ENCODE measurements around the gene USP1. TPM values are rescaled to one million over a fixed set of nuclear protein-coding genes. Genes with fewer than 3 reads are reported as not detected.

The USP1 gene
- total RNA-seq, 2 donors from 2014 or later = 14.9 to 16.2 TPM

DNA sequence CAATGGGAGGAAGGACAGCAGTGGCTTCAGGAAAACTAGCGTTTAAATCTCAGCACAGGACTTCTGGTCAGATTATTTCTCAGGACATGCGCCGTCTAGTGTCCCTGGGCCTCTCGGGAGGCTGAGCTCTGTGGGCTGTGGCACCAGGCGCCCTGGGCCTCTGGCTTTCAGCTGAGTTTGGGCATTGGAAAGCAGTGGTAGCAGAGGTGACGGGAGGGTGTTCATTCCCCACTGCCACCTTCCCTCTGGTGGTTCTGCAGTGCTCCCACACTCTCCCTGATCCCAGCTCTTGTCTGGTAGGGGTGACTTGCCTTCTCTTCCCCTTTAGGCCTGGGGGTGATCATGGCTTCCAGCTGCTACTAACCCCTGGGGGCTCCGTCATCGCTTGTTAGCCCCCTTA lies 42.2 kb upstream of the USP1 start:
- TF ChIP-seq, protein P1, sequence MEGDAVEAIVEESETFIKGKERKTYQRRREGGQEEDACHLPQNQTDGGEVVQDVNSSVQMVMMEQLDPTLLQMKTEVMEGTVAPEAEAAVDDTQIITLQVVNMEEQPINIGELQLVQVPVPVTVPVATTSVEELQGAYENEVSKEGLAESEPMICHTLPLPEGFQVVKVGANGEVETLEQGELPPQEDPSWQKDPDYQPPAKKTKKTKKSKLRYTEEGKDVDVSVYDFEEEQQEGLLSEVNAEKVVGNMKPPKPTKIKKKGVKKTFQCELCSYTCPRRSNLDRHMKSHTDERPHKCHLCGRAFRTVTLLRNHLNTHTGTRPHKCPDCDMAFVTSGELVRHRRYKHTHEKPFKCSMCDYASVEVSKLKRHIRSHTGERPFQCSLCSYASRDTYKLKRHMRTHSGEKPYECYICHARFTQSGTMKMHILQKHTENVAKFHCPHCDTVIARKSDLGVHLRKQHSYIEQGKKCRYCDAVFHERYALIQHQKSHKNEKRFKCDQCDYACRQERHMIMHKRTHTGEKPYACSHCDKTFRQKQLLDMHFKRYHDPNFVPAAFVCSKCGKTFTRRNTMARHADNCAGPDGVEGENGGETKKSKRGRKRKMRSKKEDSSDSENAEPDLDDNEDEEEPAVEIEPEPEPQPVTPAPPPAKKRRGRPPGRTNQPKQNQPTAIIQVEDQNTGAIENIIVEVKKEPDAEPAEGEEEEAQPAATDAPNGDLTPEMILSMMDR (IDR thresholded peaks at IDR 0.05) = no peak
- no peaks in the 10 kb centered on the region for H3K9me3 ChIP-seq
- no peaks in the 10 kb centered on the region for H3K27me3 ChIP-seq
- no peaks in the 10 kb centered on the region for H3K36me3 ChIP-seq
- H3K4me1 ChIP-seq = no peaks in the 10 kb centered on the region
- DNase-seq (ENCODE audit: low spot score) = no peak
- H3K4me3 ChIP-seq = no peak overlapping the region
- H3K27ac ChIP-seq = no peak overlapping the region

DNA sequence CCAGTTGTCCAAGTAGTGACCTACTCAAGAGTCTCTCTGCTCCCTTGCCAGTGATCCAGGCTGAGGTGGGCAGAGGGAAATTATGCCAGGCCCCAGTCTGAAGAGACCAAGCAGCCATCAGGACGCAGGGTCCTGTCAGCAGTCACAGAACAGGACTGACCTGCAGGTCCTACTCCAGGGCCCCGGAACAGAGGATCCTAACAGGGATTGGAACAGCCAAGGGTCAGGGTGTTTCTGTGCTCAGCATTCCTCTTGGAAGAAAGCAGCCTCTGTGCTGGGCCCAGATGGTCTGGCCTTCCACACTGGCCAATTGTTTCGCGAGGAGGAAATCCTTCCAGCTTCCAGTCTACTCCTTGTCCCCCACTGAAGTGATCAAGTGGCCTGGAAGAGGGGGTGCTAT lies 41.6 kb upstream of the USP1 start:
- no peak overlapping the region for H3K27ac ChIP-seq
- H3K4me1 ChIP-seq = no peaks in the 10 kb centered on the region
- no peak overlapping the region for H3K4me3 ChIP-seq
- no peak for DNase-seq (ENCODE audit: low spot score)
- TF ChIP-seq, protein P1 (IDR thresholded peaks at IDR 0.05) = no peak
- no peaks in the 10 kb centered on the region for H3K36me3 ChIP-seq
- no peaks in the 10 kb centered on the region for H3K9me3 ChIP-seq
- no peaks in the 10 kb centered on the region for H3K27me3 ChIP-seq

- H3K27me3 ChIP-seq = no peaks in the 10 kb centered on the region
- H3K27ac ChIP-seq = no peak overlapping the region
- no peak overlapping the region for H3K4me3 ChIP-seq
Measured at GRCh38 chr1:62396871-62397270, 40.0 kb upstream of the USP1 start.

GRCh38 chr1:62397301-62397700 lies 39.5 kb upstream of the USP1 start:
- no peaks in the 10 kb centered on the region for H3K4me1 ChIP-seq
- H3K27ac ChIP-seq = no peak overlapping the region
- no peaks in the 10 kb centered on the region for H3K9me3 ChIP-seq
- H3K27me3 ChIP-seq = no peaks in the 10 kb centered on the region
- no peak overlapping the region for H3K4me3 ChIP-seq
- TF ChIP-seq, protein P1 (IDR thresholded peaks at IDR 0.05) = no peak
- no peaks in the 10 kb centered on the region for H3K36me3 ChIP-seq
- no peak for DNase-seq (ENCODE audit: low spot score)

More at GRCh38 chr1:62396871-62397270, 40.0 kb upstream of the USP1 start:
- Histone ChIP-seq H3K9me3 (no peaks in the 10 kb centered on the region), H3K4me1 (no peaks in the 10 kb centered on the region), H3K36me3 (no peaks in the 10 kb centered on the region)
- DNase-seq (ENCODE audit: low spot score) = no peak
- TF ChIP-seq, protein P1 (IDR thresholded peaks at IDR 0.05) = no peak

GRCh38 chr1:62398377-62398776 lies 38.5 kb upstream of the USP1 start:
- Histone ChIP-seq H3K4me3 (no peak overlapping the region), H3K27ac (no peak overlapping the region), H3K36me3 (no peaks in the 10 kb centered on the region), H3K27me3 (no peaks in the 10 kb centered on the region), H3K4me1 (no peaks in the 10 kb centered on the region), H3K9me3 (no peaks in the 10 kb centered on the region)
- TF ChIP-seq, protein P1 (IDR thresholded peaks at IDR 0.05) = no peak
- no peak for DNase-seq (ENCODE audit: low spot score)

DNA sequence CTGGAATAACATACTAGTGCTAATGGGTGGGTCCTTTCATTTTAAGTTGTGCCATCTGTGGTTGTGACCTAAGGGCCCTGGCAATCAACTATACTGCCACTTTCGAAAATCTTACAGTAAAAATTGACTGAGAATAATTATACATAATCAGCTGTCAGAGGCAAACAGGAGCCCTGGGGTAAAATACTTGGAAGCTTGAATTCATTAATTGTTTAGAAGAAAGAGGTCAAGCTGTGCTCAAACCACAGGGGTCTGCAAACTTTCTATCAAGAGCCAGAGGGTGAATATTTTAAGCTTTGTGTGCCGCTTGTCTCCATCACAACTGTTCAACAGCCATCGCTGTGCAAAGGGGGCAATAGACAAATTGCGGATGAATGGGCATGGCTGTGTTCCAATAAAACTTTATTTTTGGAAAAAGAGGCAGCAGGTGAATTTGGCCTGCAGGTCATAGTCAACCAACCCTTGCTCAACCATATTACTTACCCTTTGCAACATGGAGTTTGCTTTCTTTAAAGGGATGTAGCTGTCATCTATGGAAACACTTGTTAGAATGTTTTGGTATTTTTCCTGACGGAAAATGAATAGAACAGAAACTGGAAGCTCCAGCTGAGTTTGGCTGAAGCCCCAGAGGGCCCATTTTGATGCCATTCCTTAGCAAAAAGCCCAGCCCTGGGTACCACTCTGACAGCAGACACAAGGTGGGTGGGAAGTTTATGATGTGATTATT lies 35.7 kb upstream of the USP1 start:
- H3K9me3 ChIP-seq = no peaks in the 10 kb centered on the region
- H3K27ac ChIP-seq = no peak overlapping the region
- H3K4me1 ChIP-seq = no peaks in the 10 kb centered on the region
- H3K36me3 ChIP-seq = no peaks in the 10 kb centered on the region
- TF ChIP-seq, protein P1 (IDR thresholded peaks at IDR 0.05) = no peak
- DNase-seq (ENCODE audit: low spot score) = no peak
- no peaks in the 10 kb centered on the region for H3K27me3 ChIP-seq
- H3K4me3 ChIP-seq = no peak overlapping the region
